Tibial nerve (tissue), 3 donors: ENCODE data around the gene SLC1A6.

Source experiments
- POLR2A ChIP-seq, 2 donors: fragments of 450-650 bp; IDR thresholded peaks; one replicate each; pipeline ENCODE4 v1.6.1; 2017; ENCODE audit warnings: antibody characterized with exemption in 2 of 2, mild to moderate bottlenecking in 2 of 2, moderate library complexity in 2 of 2
- TF ChIP-seq, protein P1 (sequence below), 5 experiments: fragments of 200-600 bp in 3 of 5; fragments of 450-650 bp in 2 of 5; sonication (generic) in 3 of 5; IDR thresholded peaks; one replicate each; pipeline ENCODE4 v1.5.1; 2016 to 2019; ENCODE audit warnings: antibody characterized with exemption in 5 of 5, mild to moderate bottlenecking in 3 of 5, moderate library complexity in 2 of 5

- TF ChIP-seq, protein P1, sequence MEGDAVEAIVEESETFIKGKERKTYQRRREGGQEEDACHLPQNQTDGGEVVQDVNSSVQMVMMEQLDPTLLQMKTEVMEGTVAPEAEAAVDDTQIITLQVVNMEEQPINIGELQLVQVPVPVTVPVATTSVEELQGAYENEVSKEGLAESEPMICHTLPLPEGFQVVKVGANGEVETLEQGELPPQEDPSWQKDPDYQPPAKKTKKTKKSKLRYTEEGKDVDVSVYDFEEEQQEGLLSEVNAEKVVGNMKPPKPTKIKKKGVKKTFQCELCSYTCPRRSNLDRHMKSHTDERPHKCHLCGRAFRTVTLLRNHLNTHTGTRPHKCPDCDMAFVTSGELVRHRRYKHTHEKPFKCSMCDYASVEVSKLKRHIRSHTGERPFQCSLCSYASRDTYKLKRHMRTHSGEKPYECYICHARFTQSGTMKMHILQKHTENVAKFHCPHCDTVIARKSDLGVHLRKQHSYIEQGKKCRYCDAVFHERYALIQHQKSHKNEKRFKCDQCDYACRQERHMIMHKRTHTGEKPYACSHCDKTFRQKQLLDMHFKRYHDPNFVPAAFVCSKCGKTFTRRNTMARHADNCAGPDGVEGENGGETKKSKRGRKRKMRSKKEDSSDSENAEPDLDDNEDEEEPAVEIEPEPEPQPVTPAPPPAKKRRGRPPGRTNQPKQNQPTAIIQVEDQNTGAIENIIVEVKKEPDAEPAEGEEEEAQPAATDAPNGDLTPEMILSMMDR (IDR thresholded peaks at IDR 0.05) = no peak
- TF ChIP-seq POLR2A (IDR thresholded peaks at IDR 0.05) = no peak
These were observed 26.9 kb downstream of the SLC1A6 start for GRCh38 chr19:14952767-14953166.
